ENCODE measurements around the gene TMPRSS4. TPM values are rescaled to one million over a fixed set of nuclear protein-coding genes. Genes with fewer than 3 reads are reported as not detected.

TMPRSS4 gene
- total and polyA plus RNA-seq, 9 of the 15 experiments (the other 6 are each of a cell fraction or from before 2014, with no cell fraction given), result 4.0 to 10.0 (median 5.6) TPM

GRCh38 chr11:118068206-118068944 is 8.5 kb upstream of the TMPRSS4 start (continued):
- TF ChIP-seq TCF15 (CRISPR knock-in tag; IDR thresholded peaks at IDR 0.05) (no peak), FOXP1 (CRISPR knock-in tag; IDR thresholded peaks at IDR 0.05) (no peak), JUND (IDR thresholded peaks at IDR 0.05; ENCODE audit: borderline replicate concordance, low read depth, low read length) (0 out of 2 replicates have a peak, but pooled peaks have one; percentile 35), JUND (tag; IDR thresholded peaks at IDR 0.05; ENCODE audit: borderline replicate concordance, low read depth, low read length) (no peak), MAFG (tag; conservative IDR thresholded peaks at IDR 0.05) (no peak), ZBTB33 (CRISPR knock-in tag; IDR thresholded peaks at IDR 0.05) (0 out of 2 replicates have a peak, but pooled peaks have one; percentile 12), KLF1 (tag; IDR thresholded peaks at IDR 0.05) (no peak), NFATC3 (IDR thresholded peaks at IDR 0.05) (no peak), SMC3 (conservative IDR thresholded peaks at IDR 0.05; ENCODE audit: insufficient read depth, low read depth, low read length) (peak; percentile 67), CHD1 (IDR thresholded peaks at IDR 0.05; ENCODE audit: low read length) (no peak), GATAD2B (IDR thresholded peaks at IDR 0.05; ENCODE audit: borderline replicate concordance) (no peak), GATA2 (CRISPR knock-in tag; IDR thresholded peaks at IDR 0.05) (peak; percentile 38)
